H7 (cell line): ENCODE measurements around the gene MYO7A. TPM values are rescaled to one million over a fixed set of nuclear protein-coding genes. Genes with fewer than 3 reads are reported as not detected.

ENCODE experiments used
- DNase-seq: peaks from one replicate; pipeline ENCODE4 v3.0.0; 2012
- H3K27me3 ChIP-seq: 2 replicates; pipeline ENCODE4 v1.6.0; 2011; ENCODE audit warnings: mild to moderate bottlenecking, low read length; ENCODE audit not compliant: control insufficient read depth, insufficient read depth
- H3K36me3 ChIP-seq: replicated peaks from 2 replicates; pipeline ENCODE4 v1.5.1; 2011; ENCODE audit warnings: low read length; ENCODE audit not compliant: control insufficient read depth, insufficient read depth
- H3K4me3 ChIP-seq: 2 replicates; pipeline ENCODE4 v1.5.1; 2011; ENCODE audit warnings: low read depth, mild to moderate bottlenecking, control low read depth, low read length, moderate library complexity; ENCODE audit not compliant: insufficient read depth
- total RNA-seq: library from RNA; depleted of rRNA; stranded (reverse); fragments of >200 nt; shearing (Covaris generic); gene quantifications from 2 replicates; pipeline ENCODE4 v1.2.3, GENCODE V29; 2014

The MYO7A gene
- total RNA-seq, 1 experiment from 2014 or later: 2.2 TPM

DNA sequence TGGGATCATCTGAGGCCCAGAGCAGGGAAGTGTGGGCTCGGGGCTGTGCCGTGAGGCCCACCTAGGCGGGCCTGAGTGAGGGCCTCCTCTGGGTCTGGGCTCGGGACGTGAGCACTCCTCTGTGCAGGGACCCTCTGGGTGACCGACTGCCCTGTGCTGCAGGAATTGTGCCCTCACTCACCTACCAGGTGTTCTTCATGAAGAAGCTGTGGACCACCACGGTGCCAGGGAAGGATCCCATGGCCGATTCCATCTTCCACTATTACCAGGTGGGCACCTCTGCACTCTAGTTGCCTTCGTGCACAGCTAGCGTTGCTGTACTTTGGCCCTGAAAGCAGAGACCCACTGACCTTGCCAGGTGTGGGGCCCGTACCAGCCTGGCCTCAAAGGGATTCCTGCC lies 80.5 kb downstream of the MYO7A start:
- Histone ChIP-seq H3K4me3 (no peak overlapping the region), H3K27me3 (no peaks in the 10 kb centered on the region), H3K36me3 (no peaks in the 10 kb centered on the region)
- DNase-seq: no peak

DNA sequence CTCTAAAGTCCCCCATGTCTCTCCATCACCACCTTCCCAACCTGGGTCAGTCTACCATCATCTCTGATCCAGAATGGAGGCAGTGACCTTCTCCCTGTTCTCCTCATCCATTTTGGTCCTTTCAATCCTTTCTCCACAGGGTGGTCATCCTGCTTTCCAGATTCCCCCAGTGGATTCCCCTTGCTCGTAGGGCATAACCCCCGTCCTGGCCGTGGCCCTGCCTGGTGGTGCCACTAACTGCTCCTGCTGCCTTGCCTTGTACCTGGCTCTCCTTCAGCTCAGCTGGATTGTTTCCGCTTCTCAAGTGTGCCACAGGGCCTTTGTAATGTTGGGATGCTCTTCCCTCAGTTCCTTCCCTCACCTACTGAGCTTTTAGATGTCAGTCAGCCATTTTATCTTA lies 81.6 kb downstream of the MYO7A start:
- Histone ChIP-seq H3K27me3 (no peaks in the 10 kb centered on the region), H3K36me3 (no peaks in the 10 kb centered on the region), H3K4me3 (no peak overlapping the region)
- no peak for DNase-seq

DNA sequence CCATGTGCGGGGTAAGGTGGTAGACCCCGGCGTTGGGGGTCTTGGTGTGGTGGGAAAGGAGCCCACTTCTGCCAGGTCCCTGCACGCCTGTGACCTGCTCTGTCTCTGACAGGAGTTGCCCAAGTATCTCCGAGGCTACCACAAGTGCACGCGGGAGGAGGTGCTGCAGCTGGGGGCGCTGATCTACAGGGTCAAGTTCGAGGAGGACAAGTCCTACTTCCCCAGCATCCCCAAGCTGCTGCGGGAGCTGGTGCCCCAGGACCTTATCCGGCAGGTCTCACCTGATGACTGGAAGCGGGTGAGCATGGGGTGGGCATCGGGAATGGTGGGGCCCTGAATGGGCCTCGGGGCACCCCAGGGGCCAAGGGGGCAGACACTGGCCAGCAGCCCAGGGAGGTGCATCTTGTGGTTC lies 83.0 kb downstream of the MYO7A start:
- Histone ChIP-seq H3K4me3 (no peak overlapping the region), H3K27me3 (no peaks in the 10 kb centered on the region), H3K36me3 (no peaks in the 10 kb centered on the region)
- no peak for DNase-seq

DNA sequence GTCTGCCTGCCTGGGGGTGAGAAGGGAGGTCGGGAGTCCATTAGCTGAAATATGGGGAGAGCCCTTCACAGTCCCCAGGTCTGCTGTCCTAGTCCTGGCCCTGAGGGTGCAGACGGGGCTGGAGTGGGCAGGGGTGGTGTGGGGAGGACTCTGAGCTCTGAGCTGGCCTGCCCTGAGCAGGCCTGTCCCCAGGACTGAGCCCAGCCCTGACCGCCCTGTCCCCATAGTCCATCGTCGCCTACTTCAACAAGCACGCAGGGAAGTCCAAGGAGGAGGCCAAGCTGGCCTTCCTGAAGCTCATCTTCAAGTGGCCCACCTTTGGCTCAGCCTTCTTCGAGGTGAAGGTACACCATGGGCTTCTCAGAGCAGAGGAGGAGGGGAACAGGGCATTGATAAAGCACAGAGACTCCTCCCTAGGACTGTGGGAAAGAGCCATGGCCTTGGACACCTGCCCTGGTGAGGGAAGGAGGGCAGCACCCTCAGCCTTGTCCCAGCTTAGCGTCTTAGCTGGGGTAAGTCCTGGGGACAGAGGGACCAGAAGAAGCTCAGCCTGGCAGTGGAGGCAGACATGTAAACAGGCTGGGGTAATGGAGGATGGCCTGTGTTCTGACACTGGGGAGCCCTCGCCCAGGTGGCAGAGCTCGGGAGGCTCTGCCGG lies 83.7 kb downstream of the MYO7A start:
- Histone ChIP-seq H3K36me3 (no peaks in the 10 kb centered on the region), H3K4me3 (no peak overlapping the region), H3K27me3 (no peaks in the 10 kb centered on the region)
- DNase-seq: peak; percentile 45

DNA sequence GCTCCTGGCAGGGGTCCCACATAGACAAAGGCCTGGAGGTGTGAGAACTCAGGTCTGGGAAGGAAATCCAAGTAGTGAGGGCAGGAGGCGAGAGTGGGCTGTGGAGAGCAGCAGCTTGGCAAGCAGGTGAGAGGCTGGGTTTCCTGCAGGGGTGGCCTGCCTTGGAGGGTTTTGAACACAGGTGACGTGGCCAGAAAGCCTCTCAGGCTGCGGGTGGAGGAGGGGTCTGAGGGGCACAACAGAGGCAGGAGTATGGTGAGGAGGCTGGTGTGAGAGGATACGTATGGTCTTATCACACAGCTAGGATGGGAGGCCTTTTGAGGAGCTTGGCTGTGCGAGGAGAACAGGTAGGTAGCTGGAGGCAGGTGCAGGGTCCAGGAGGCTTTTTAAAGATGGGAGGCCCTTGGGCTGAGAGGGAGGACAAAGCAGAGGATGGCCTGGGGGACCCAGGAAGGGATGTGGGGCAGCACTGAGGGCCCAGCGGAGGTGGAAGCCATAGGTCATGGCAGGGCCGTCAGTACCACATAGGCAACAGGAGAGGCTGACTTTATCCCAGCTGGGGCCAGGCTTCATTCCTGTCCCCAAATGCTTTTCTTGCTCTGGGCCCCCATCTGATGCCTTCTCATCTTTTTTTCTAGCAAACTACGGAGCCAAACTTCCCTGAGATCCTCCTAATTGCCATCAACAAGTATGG lies 84.4 kb downstream of the MYO7A start:
- H3K36me3 ChIP-seq: no peaks in the 10 kb centered on the region
- DNase-seq: no peak
- H3K4me3 ChIP-seq: no peak overlapping the region
- H3K27me3 ChIP-seq: no peaks in the 10 kb centered on the region

DNA sequence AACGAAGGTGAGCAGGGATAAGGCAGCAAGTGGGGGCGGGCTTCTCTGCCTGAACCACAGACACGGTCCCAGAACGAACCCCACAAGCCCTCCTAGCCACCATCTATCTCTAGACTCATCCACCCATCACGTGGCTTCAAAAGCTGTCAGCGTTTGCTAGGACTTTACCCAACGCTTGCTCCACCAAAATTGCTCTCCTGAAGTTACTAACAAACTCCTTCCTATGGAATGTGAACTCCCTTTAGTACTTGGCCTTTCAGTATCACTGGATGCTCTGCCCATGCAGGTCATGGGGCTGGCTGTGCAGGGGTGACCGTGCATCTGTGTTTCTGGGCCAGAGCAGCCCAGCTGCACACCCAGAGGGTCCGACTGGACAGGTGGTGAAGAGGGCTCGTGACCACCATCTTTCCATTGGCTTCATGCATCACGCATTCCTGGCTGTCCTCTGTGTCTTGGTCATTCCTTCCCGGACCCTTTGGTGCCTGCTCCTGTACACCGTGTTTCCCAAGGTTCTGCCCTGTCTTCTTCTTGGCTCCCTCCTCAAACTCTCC lies 85.1 kb downstream of the MYO7A start:
- Histone ChIP-seq H3K36me3 (no peaks in the 10 kb centered on the region), H3K4me3 (no peak overlapping the region), H3K27me3 (no peaks in the 10 kb centered on the region)
- DNase-seq: peak; percentile 10

DNA sequence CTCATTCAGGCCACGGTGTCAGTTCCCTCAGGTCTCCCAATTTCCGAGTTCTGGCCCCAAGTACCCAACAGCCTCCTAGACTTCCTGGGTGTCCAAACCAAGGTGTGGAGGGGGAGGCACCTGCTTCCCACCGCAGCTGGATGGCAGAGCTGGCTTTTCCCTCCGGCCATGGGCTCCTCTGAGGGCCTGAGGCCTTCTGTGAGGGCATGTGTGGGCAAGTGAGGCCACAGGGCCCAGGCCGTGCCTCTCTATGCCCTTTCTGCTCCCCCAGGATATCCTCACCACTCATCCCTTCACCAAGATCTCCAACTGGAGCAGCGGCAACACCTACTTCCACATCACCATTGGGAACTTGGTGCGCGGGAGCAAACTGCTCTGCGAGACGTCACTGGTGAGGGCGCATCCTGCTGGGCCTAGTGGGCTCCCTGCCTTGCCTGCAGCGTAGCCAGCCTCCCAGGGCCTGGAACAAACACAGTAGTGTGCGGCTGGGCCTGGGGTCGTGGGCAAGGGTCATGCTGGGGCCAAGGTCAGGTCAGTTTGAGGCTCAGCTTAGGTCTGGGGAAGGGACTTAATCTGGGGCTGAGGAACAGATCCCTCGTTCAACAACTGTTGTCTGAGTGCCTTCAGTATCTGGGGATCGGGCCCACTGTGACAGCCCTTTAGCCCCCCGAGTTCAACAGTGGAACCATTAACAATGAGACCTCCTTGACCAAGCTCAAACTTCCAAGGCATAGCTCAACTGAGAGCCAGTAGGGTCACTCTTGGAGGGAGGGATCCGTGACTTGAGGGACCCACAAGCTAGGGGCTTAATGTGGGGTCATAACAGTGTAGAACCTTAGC lies 85.8 kb downstream of the MYO7A start:
- Histone ChIP-seq H3K36me3 (no peaks in the 10 kb centered on the region), H3K27me3 (no peaks in the 10 kb centered on the region), H3K4me3 (no peak overlapping the region)
- DNase-seq: peak; percentile 20

DNA sequence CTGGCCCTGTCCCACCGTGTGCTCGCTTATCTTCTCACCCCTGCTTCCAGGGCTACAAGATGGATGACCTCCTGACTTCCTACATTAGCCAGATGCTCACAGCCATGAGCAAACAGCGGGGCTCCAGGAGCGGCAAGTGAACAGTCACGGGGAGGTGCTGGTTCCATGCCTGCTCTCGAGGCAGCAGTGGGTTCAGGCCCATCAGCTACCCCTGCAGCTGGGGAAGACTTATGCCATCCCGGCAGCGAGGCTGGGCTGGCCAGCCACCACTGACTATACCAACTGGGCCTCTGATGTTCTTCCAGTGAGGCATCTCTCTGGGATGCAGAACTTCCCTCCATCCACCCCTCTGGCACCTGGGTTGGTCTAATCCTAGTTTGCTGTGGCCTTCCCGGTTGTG lies 86.5 kb downstream of the MYO7A start:
- DNase-seq: no peak
- Histone ChIP-seq H3K27me3 (no peaks in the 10 kb centered on the region), H3K36me3 (no peaks in the 10 kb centered on the region), H3K4me3 (no peak overlapping the region)

DNA sequence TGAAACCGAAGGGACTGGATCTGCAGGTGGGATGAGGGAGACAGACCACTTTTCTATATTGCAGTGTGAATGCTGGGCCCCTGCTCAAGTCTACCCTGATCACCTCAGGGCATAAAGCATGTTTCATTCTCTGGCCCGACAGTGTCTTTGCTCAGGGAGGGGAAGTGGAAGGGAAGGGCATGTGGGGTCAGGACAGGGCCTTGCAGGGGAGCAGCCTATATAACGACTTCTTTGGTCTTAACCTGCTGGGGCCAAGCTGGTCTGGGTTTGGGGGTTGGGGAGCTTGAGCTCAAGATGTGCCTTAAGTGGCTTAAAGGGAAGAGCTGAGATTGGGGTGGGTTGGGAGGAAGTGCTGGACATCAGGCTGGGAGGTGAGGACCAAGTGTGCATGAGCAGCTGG lies 87.1 kb downstream of the MYO7A start:
- no peak for DNase-seq
- H3K36me3 ChIP-seq: no peaks in the 10 kb centered on the region
- no peaks in the 10 kb centered on the region for H3K27me3 ChIP-seq
- H3K4me3 ChIP-seq: no peak overlapping the region

DNA sequence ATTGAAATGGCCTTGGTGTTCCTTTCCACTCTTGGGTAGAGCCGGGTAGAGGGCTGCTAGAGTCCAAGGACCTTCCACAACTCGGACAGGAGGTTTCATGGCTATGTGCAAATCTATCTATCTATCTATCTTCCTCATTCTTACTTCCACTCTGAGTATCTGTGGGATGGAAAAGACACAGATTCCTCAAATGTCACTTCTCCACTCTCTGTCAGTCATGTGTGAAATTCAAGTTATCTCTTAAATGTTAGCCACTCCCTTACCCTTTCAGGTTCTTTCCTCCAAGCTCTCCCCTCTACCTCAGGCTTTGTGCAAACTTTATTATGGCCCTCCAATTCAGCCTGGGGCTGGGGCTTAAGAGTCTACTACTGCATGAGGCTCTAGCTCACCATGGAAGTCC lies 89.1 kb downstream of the MYO7A start:
- H3K4me3 ChIP-seq: no peak overlapping the region
- peak; percentile 2 for DNase-seq
- no peaks in the 10 kb centered on the region for H3K36me3 ChIP-seq
- H3K27me3 ChIP-seq: no peaks in the 10 kb centered on the region

DNA sequence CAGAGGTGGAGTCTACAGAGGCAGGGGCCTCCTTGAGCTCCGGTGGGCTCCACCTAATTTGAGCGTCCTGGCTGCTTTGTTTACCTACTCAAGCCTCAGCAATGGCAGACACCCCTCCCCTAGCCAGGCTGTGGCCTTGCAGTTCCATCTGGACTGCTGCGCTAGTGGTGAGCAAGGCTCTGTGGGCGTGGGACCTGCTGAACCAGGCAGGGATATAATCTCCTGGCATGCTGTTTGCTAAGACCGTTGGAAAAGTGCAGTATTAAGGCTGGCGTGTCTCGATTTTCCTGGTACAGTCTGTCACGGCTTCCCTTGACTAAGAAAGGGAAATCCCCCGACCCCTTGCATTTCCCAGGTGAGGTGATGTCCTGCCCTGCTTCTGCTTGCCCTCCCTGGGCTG lies 95.8 kb downstream of the MYO7A start:
- Histone ChIP-seq H3K4me3 (no peak overlapping the region), H3K36me3 (no peaks in the 10 kb centered on the region), H3K27me3 (no peaks in the 10 kb centered on the region)
- no peak for DNase-seq

DNA sequence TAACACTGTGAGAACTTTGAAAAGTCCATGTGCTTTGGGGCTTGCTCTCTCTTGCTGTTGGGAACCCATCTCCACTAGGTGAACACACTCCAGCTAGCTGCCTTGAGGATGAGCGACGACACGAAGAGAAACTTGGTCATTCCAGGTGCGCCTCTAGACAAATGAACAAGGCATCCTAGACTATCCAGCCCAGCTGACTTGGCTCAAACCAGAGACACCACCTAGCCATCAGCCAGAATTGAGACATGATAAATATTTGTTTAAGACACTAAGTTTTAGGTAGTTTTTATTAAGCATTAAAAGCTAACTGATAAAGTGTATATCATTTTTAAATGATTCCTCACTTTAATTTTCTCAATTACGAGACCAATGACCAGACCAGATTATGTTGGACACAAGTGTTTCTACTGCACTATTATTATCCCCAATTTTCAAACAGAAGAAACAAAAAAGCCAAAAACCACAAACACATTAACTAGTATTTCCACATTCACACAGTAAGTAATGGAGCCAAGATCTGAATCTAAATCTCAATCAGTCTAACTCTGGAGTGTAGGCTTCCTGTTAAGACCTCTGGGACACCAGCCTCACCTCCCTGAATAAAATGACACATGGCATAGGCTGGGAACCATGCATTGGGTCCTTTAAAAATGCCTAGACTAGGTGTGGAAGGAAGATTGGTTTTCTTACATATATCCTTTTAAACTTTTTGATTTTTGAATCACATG lies 103.0 kb downstream of the MYO7A start:
- H3K27me3 ChIP-seq: no peaks in the 10 kb centered on the region
- H3K4me3 ChIP-seq: no peak overlapping the region
- DNase-seq: no peak
- no peaks in the 10 kb centered on the region for H3K36me3 ChIP-seq

DNA sequence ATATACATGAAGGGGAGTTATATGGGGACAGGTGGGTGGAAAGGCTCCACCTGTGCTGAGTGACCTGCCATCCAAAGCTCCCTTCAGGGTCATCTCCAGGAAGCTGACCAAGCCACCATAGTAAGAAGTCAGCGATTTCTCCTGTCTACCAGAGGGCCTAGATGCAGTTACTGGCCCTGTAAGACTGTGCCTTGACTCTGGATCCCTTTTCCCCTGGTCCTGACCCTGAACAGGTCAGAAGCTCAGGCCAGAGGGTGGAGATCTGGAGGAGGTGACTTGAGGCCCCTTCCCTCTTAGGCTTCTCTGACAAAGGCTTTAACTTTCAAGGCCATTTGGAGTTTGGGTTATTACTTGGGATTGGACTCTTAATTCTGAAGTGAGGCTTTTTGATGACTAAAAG lies 103.8 kb downstream of the MYO7A start:
- Histone ChIP-seq H3K4me3 (no peak overlapping the region), H3K36me3 (no peaks in the 10 kb centered on the region), H3K27me3 (no peaks in the 10 kb centered on the region)
- no peak for DNase-seq

DNA sequence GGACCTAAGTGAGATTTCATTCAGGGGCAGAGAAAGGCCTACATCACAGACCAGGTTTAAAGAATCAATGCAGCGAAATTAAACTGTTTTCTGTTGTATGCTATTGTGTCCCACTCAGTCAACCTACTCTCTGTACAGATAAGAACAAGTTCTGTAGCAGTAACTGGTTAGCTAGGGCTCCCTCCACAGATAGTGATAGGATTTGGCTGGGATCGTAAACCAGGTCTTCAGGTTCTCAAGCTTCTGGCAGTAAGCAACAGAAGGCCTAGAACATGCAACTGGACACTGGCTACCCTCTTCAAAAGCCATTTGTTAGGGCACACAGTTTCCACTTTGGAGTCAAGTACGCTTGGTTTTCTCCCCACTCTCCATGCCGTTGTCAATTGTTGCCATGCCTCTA lies 104.2 kb downstream of the MYO7A start:
- Histone ChIP-seq H3K4me3 (no peak overlapping the region), H3K36me3 (no peaks in the 10 kb centered on the region), H3K27me3 (no peaks in the 10 kb centered on the region)
- no peak for DNase-seq
